GM23338 (cell line): Measurements from ENCODE around the gene CCDC138. TPM values are rescaled to one million over a fixed set of nuclear protein-coding genes. Genes with fewer than 3 reads are reported as not detected.

Experiments
- ATAC-seq: fragments of 200-7000 bp; cut with Tn5 transposase; 3 replicates; pipeline ENCODE4 v1.9.1; 2020
- DNase-seq: peaks from one replicate; pipeline ENCODE4 v3.0.0-alpha.2; 2015; ENCODE audit warnings: low spot score
- H2AFZ ChIP-seq: fragments of 200-600 bp; sonication (generic); 2 replicates; pipeline ENCODE4 v1.8.0; 2016; ENCODE audit warnings: antibody characterized with exemption, mild to moderate bottlenecking, moderate library complexity
- H3F3A ChIP-seq: fragments of 200-600 bp; sonication (generic); replicated peaks from 2 replicates; pipeline ENCODE4 v1.8.0; 2017; ENCODE audit warnings: antibody characterized with exemption, mixed run types, low read depth
- H3K27ac ChIP-seq: fragments of 200-600 bp; sonication (generic); 2 replicates; pipeline ENCODE4 v1.6.1; 2016; ENCODE audit warnings: low read depth
- H3K27me3 ChIP-seq: fragments of 200-600 bp; sonication (generic); 2 replicates; pipeline ENCODE4 v1.8.0; 2016; ENCODE audit warnings: mild to moderate bottlenecking, mixed run types, moderate library complexity; ENCODE audit not compliant: insufficient read depth
- H3K36me3 ChIP-seq: fragments of 200-600 bp; sonication (generic); 2 replicates; pipeline ENCODE4 v1.8.0; 2016; ENCODE audit warnings: mild to moderate bottlenecking; ENCODE audit not compliant: insufficient read depth
- H3K4me1 ChIP-seq: fragments of 200-600 bp; sonication (generic); 2 replicates; pipeline ENCODE4 v1.8.0; 2016; ENCODE audit warnings: mild to moderate bottlenecking, moderate library complexity; ENCODE audit not compliant: insufficient read depth
- H3K4me2 ChIP-seq: fragments of 200-600 bp; sonication (generic); 2 replicates; pipeline ENCODE4 v1.7.1; 2017; ENCODE audit warnings: mixed run types
- H3K4me3 ChIP-seq: fragments of 200-600 bp; sonication (generic); 2 replicates; pipeline ENCODE4 v1.6.1; 2016; ENCODE audit warnings: mixed run types
- H3K79me2 ChIP-seq: fragments of 200-600 bp; sonication (generic); replicated peaks from 2 replicates; pipeline ENCODE4 v1.8.0; 2017; ENCODE audit warnings: mild to moderate bottlenecking; ENCODE audit not compliant: insufficient read depth
- H3K9me2 ChIP-seq: fragments of 200-600 bp; sonication (generic); 2 replicates; pipeline ENCODE4 v1.8.0; 2017; ENCODE audit not compliant: insufficient read depth
- H4K20me1 ChIP-seq: fragments of 200-600 bp; sonication (generic); replicated peaks from 2 replicates; pipeline ENCODE4 v1.8.0; 2017; ENCODE audit warnings: mild to moderate bottlenecking; ENCODE audit not compliant: insufficient read depth
- H3K27ac Mint-ChIP-seq: 2 replicates; pipeline ENCODE4 v1.8.0; 2020; ENCODE audit warnings: inconsistent platforms, mild to moderate bottlenecking, moderate library complexity, mixed read lengths
- H3K27me3 Mint-ChIP-seq: 3 replicates; pipeline ENCODE4 v1.8.0; 2022; ENCODE audit warnings: low read depth, mild to moderate bottlenecking, moderate library complexity, mixed read lengths, inconsistent platforms; ENCODE audit not compliant: insufficient read depth, poor library complexity
- H3K36me3 Mint-ChIP-seq: 3 replicates; pipeline ENCODE4 v1.8.0; 2021; ENCODE audit warnings: low read depth, mild to moderate bottlenecking, inconsistent platforms, moderate library complexity, mixed read lengths
- H3K4me1 Mint-ChIP-seq: 3 replicates; pipeline ENCODE4 v1.8.0; 2020; ENCODE audit warnings: mild to moderate bottlenecking, inconsistent platforms, mixed read lengths
- H3K4me3 Mint-ChIP-seq: 3 replicates; pipeline ENCODE4 v1.8.0; 2021; ENCODE audit warnings: moderate library complexity, mild to moderate bottlenecking, inconsistent platforms, mixed read lengths
- H3K9me3 Mint-ChIP-seq: 3 replicates; pipeline ENCODE4 v1.8.0; 2020; ENCODE audit warnings: moderate library complexity, mild to moderate bottlenecking, inconsistent platforms, mixed read lengths
- CREB1 ChIP-seq: fragments of 250-450 bp; sonication (Bioruptor Pico); IDR thresholded peaks from 2 replicates; pipeline ENCODE4 v1.5.0; 2020; ENCODE audit warnings: low read depth, mild to moderate bottlenecking, moderate library complexity
- CTCF ChIP-seq, 2 experiments: fragments of 200-600 bp in 1 of 2; sonication (generic) in 1 of 2; conservative IDR thresholded peaks; 2 replicates each; pipeline versions ENCODE4 v1.5.1 to v1.6.1; 2016 to 2017; ENCODE audit warnings: antibody characterized with exemption in 2 of 2, low read depth in 2 of 2, mild to moderate bottlenecking in 2 of 2, moderate library complexity in 1 of 2
- ETS1 ChIP-seq: IDR thresholded peaks from 2 replicates; pipeline ENCODE4 v1.6.1; 2016; ENCODE audit warnings: antibody characterized with exemption
- EZH2 ChIP-seq: fragments of 200-600 bp; sonication (generic); IDR thresholded peaks from one replicate; pipeline ENCODE4 v1.8.0; 2017; ENCODE audit warnings: antibody characterized with exemption, mild to moderate bottlenecking, low read depth; ENCODE audit not compliant: unreplicated experiment
- EZH2phosphoT487 ChIP-seq: fragments of 200-600 bp; sonication (generic); IDR thresholded peaks from one replicate; pipeline ENCODE4 v1.8.1; 2018; ENCODE audit warnings: antibody characterized with exemption; ENCODE audit not compliant: unreplicated experiment
- JUNB ChIP-seq: IDR thresholded peaks from one replicate; pipeline ENCODE4 v1.6.1; 2016; ENCODE audit warnings: antibody characterized with exemption; ENCODE audit not compliant: unreplicated experiment
- NANOG ChIP-seq: IDR thresholded peaks from 2 replicates; pipeline ENCODE4 v1.6.1; 2016; ENCODE audit warnings: antibody characterized with exemption, borderline replicate concordance
- POLR2AphosphoS5 ChIP-seq: IDR thresholded peaks from 2 replicates; pipeline ENCODE4 v1.6.1; 2016; ENCODE audit warnings: antibody characterized with exemption, low read depth
- REST ChIP-seq: IDR thresholded peaks from one replicate; pipeline ENCODE4 v1.6.1; 2018; ENCODE audit warnings: antibody characterized with exemption; ENCODE audit not compliant: unreplicated experiment
- STAT1 ChIP-seq: IDR thresholded peaks from one replicate; pipeline ENCODE4 v1.6.1; 2016; ENCODE audit warnings: antibody characterized with exemption; ENCODE audit not compliant: unreplicated experiment
- ZNF114 ChIP-seq: fragments of 250-450 bp; sonication (Bioruptor Pico); IDR thresholded peaks from 2 replicates; pipeline ENCODE4 v1.5.0; 2020; ENCODE audit warnings: mild to moderate bottlenecking, moderate library complexity
- ZNF331 ChIP-seq: fragments of 250-450 bp; sonication (Bioruptor Pico); IDR thresholded peaks from 2 replicates; pipeline ENCODE4 v1.5.0; 2020; ENCODE audit warnings: low read depth, mild to moderate bottlenecking, moderate library complexity
- ZNF462 ChIP-seq: fragments of 250-450 bp; sonication (Bioruptor Pico); IDR thresholded peaks from 2 replicates; pipeline ENCODE4 v1.5.0; 2020; ENCODE audit warnings: mild to moderate bottlenecking, moderate library complexity
- polyA plus RNA-seq: library from polyadenylated mRNA; unstranded; fragments of >200 nt; fragmentation: Nextera tagmentation; extraction: Ambion mirVana; gene quantifications from 2 replicates; pipeline ENCODE4 v1.2.1, GENCODE V29; 2016
- total RNA-seq: library from RNA; depleted of rRNA; stranded (reverse); fragments of >200 nt; shearing (Covaris generic); gene quantifications from 2 replicates; pipeline ENCODE4 v1.2.3, GENCODE V29; 2014

Gene CCDC138
- total and polyA plus RNA-seq, 2 experiments from 2014 or later = 30.8 to 31.6 TPM

- no peak overlapping the region for H3K27ac Mint-ChIP-seq
- no peaks in the 10 kb centered on the region for H4K20me1 ChIP-seq
- no peaks in the 10 kb centered on the region for H3K27me3 ChIP-seq
- H3K27me3 Mint-ChIP-seq = peaks cover 2% of the 10 kb centered on the region
- no peak for TF ChIP-seq POLR2AphosphoS5
- TF ChIP-seq STAT1 = no peak
- TF ChIP-seq ZNF331 (CRISPR knock-in tag) = no peak
- TF ChIP-seq JUNB = no peak
- TF ChIP-seq REST = no peak
- no peak for TF ChIP-seq EZH2
- no peak for TF ChIP-seq ZNF114 (CRISPR knock-in tag)
- no peak for TF ChIP-seq EZH2phosphoT487
- TF ChIP-seq CREB1 (CRISPR knock-in tag) = no peak
- no peak for TF ChIP-seq NANOG
- TF ChIP-seq ZNF462 (CRISPR knock-in tag) = no peak
- no peak for TF ChIP-seq ETS1
- no peak for TF ChIP-seq CTCF (conservative IDR thresholded peaks at IDR 0.05; ENCODE audit: low read depth in 2 of 2)
- peaks cover 19% of the 10 kb centered on the region for H3K9me3 Mint-ChIP-seq
- H3K4me3 Mint-ChIP-seq = no peak overlapping the region
- H3K4me1 Mint-ChIP-seq = no peaks in the 10 kb centered on the region
- H3K36me3 Mint-ChIP-seq = peaks cover 61% of the 10 kb centered on the region
- no peak for ATAC-seq
- H3K4me1 ChIP-seq = no peaks in the 10 kb centered on the region
- H3K36me3 ChIP-seq = no peaks in the 10 kb centered on the region; the same call in 1 of the 2 replicates
- no peaks in the 10 kb centered on the region for H3F3A ChIP-seq
- no peak overlapping the region for H2AFZ ChIP-seq
- H3K4me3 ChIP-seq = no peak overlapping the region
- DNase-seq = no peak
- H3K9me2 ChIP-seq = no peaks in the 10 kb centered on the region
- no peaks in the 10 kb centered on the region for H3K79me2 ChIP-seq
- no peak overlapping the region for H3K27ac ChIP-seq
- no peak overlapping the region for H3K4me2 ChIP-seq
Observed at GRCh38 chr2:108841506-108841905, 54.9 kb downstream of the CCDC138 start.
